Spleen (tissue), 11 donors: ENCODE results near the gene IRAK1. TPM values are rescaled to one million over a fixed set of nuclear protein-coding genes. Genes with fewer than 3 reads are reported as not detected.
A peak's percentile ranks its signal among the peaks of the same experiment; 100 is the strongest.

Experiments used
- DNase-seq: peaks from one replicate; pipeline ENCODE4 v3.0.0-alpha.2; 2020
- H3K27ac ChIP-seq, 8 donors: fragments of 200-600 bp; sonication (generic) in 7 of 8; 1 replicate in 4 of 8; 2 replicates in 4 of 8; pipeline versions ENCODE4 v1.5.0 to v1.8.0; 2016 to 2021; ENCODE audit warnings: inconsistent platforms in 4 of 8, mild to moderate bottlenecking in 4 of 8, moderate library complexity in 1 of 8
- H3K27me3 ChIP-seq, 7 donors: fragments of 200-600 bp; sonication (generic) in 6 of 7; replicated peaks in 1 of 7; 1 replicate in 4 of 7; 2 replicates in 3 of 7; pipeline versions ENCODE4 v1.5.0 to v1.8.0; 2016 to 2021; ENCODE audit warnings: inconsistent platforms in 3 of 7, mild to moderate bottlenecking in 1 of 7
- H3K36me3 ChIP-seq, 6 donors: fragments of 200-600 bp; sonication (generic) in 5 of 6; 1 replicate in 4 of 6; 2 replicates in 2 of 6; pipeline versions ENCODE4 v1.5.0 to v1.8.0; 2016 to 2021; ENCODE audit warnings: inconsistent platforms in 2 of 6
- H3K4me1 ChIP-seq, 6 donors: fragments of 200-600 bp; sonication (generic) in 5 of 6; 1 replicate in 3 of 6; 2 replicates in 3 of 6; pipeline versions ENCODE4 v1.5.0 to v1.8.0; 2016 to 2021; ENCODE audit warnings: inconsistent platforms in 3 of 6
- H3K4me3 ChIP-seq, 8 donors: fragments of 200-600 bp; sonication (generic) in 7 of 8; 1 replicate in 4 of 8; 2 replicates in 4 of 8; pipeline versions ENCODE4 v1.5.0 to v1.8.0; 2016 to 2021; ENCODE audit warnings: inconsistent platforms in 4 of 8, mild to moderate bottlenecking in 4 of 8, moderate library complexity in 2 of 8
- H3K9me3 ChIP-seq, 8 donors: fragments of 200-600 bp; sonication (generic) in 7 of 8; 1 replicate in 4 of 8; 2 replicates in 4 of 8; pipeline versions ENCODE4 v1.5.0 to v1.8.0; 2016 to 2021; ENCODE audit warnings: inconsistent platforms in 4 of 8
- CTCF ChIP-seq, 11 experiments: fragments of 200-600 bp in 7 of 11; fragments of 450-650 bp in 4 of 11; sonication (generic) in 4 of 11; IDR thresholded peaks in 8 of 11; conservative IDR thresholded peaks in 3 of 11; 1 replicate in 7 of 11; 2 replicates in 4 of 11; pipeline versions ENCODE4 v1.4.0 to v1.8.0; 2016 to 2021; ENCODE audit warnings: antibody characterized with exemption in 11 of 11, inconsistent platforms in 4 of 11, mild to moderate bottlenecking in 1 of 11
- POLR2A ChIP-seq, 3 donors: fragments of 450-650 bp; IDR thresholded peaks; one replicate each; pipeline ENCODE4 v1.5.1; 2017; ENCODE audit warnings: antibody characterized with exemption in 3 of 3, mild to moderate bottlenecking in 1 of 3
- POLR2AphosphoS5 ChIP-seq, 3 donors: sonication (generic); formaldehyde crosslinking; IDR thresholded peaks; one replicate each; pipeline ENCODE4 v1.5.1; 2017; ENCODE audit warnings: antibody characterized with exemption in 3 of 3
- WGBS, 5 donors: extraction: QIAGEN DNeasy Blood & Tissue Kit in 3 of 5; methylation state at CpG; one replicate each; pipeline versions ENCODE4 v1.1.5 to v1.1.7; 2013 to 2018; 5-methylcytosine and 5-hydroxymethylcytosine counted together
- intact Hi-C: fragments of 100-400 bp; cut with DNase I; formaldehyde crosslinking; loops from one replicate; pipeline ENCODE4 v1.15.0; 2023; ENCODE audit warnings: low total_unique reads
- polyA plus RNA-seq, 3 donors: library from polyadenylated mRNA; stranded (reverse); fragments of 200-250 nt; gene quantifications; one replicate each; pipeline ENCODE4 v1.2.1, GENCODE V29; 2013
- total RNA-seq, 7 donors: library from RNA; depleted of rRNA in 3 of 7; stranded (reverse); fragments of >200 nt in 3 of 7; fragmentation: NEBNext Ultra II Directional in 4 of 7; extraction: Animal tissue kit (Norgen Biotek cat#: 25700) in 4 of 7; gene quantifications; one replicate each; pipeline versions ENCODE4 v1.1.0 to v1.2.1, GENCODE V29; 2016 to 2021
- donor health status: healthy with polysubstance abuse.
- donor health status: DM: no; HTN: no; CAD: no; lungs with moderate emphysema.
- donor health status: DM: no; HTN: no; CAD: no.
- donor health status: Bipolar disorder and iron deficiency.
- donor health status: healthy.
- donor health status: DM: no; HTN: no; CAD: no.
- donor health status: DM: yes; HTN: yes; CAD: no.

Gene IRAK1
- total and polyA plus RNA-seq, 10 donors: 46.4 to 118 (median 90.0) TPM

GRCh38 chrX:153967536-153968224 is 52.0 kb downstream of the IRAK1 start:
- peak overlapping the region; percentile 65 to 100 (median 98) for H3K27ac ChIP-seq
- DNase-seq: no peak
- peak; percentile 18 to 66 (median 60) for TF ChIP-seq POLR2AphosphoS5 (IDR thresholded peaks at IDR 0.05)
- TF ChIP-seq CTCF (IDR thresholded peaks at IDR 0.05 in 8 of 11, conservative IDR thresholded peaks at IDR 0.05 in 3 of 11): no peak
- TF ChIP-seq POLR2A (IDR thresholded peaks at IDR 0.05): no peak
- H3K4me3 ChIP-seq: peak overlapping the region in 5 of 8 donors; percentile 13 to 97 (median 74)
- 6 to 49% (median 19%) methylated on average over 6 to 16 of the region's 16 CpGs for WGBS, 5 donors
- intact Hi-C loops: no loop called here
- H3K36me3 ChIP-seq: peaks cover 0 to 23% (median 16%) of the 10 kb centered on the region in 6 donors
- peaks cover 20 to 68% (median 50%) of the 10 kb centered on the region in 6 donors for H3K4me1 ChIP-seq
- no peaks in the 10 kb centered on the region for H3K27me3 ChIP-seq
- H3K9me3 ChIP-seq: no peaks in the 10 kb centered on the region

GRCh38 chrX:153966841-153967535 is 52.7 kb downstream of the IRAK1 start:
- peak overlapping the region; percentile 57 to 100 (median 98) for H3K27ac ChIP-seq
- WGBS, 5 donors: 53 to 75% (median 60%) methylated on average over 2 to 14 of the region's 14 CpGs
- H3K4me1 ChIP-seq: peaks cover 20 to 68% (median 50%) of the 10 kb centered on the region in 6 donors
- TF ChIP-seq CTCF (IDR thresholded peaks at IDR 0.05 in 8 of 11, conservative IDR thresholded peaks at IDR 0.05 in 3 of 11) (no peak), POLR2AphosphoS5 (IDR thresholded peaks at IDR 0.05) (no peak), POLR2A (IDR thresholded peaks at IDR 0.05) (no peak)
- H3K36me3 ChIP-seq: peaks cover 0 to 30% (median 23%) of the 10 kb centered on the region in 6 donors
- H3K4me3 ChIP-seq: peak overlapping the region in 5 of 8 donors; percentile 13 to 97 (median 74)
- no peak for DNase-seq
- no peaks in the 10 kb centered on the region for H3K9me3 ChIP-seq
- intact Hi-C loops: no loop called here
- no peaks in the 10 kb centered on the region for H3K27me3 ChIP-seq

GRCh38 chrX:153966283-153966688 is 53.4 kb downstream of the IRAK1 start:
- Histone ChIP-seq H3K4me1 (peaks cover 20 to 68% (median 50%) of the 10 kb centered on the region in 6 donors), H3K27ac (peak overlapping the region in 7 of 8 donors; percentile 65 to 100 (median 99)), H3K27me3 (no peaks in the 10 kb centered on the region), H3K9me3 (no peaks in the 10 kb centered on the region), H3K4me3 (peak overlapping the region in 1 of 8 donors; percentile 95), H3K36me3 (peaks cover 0 to 37% (median 30%) of the 10 kb centered on the region in 6 donors)
- WGBS, 5 donors: 63 to 79% (median 74%) methylated on average over 6 to 15 of the region's 15 CpGs
- intact Hi-C loops: no loop called here
- DNase-seq: no peak
- TF ChIP-seq POLR2A (IDR thresholded peaks at IDR 0.05) (no peak), POLR2AphosphoS5 (IDR thresholded peaks at IDR 0.05) (no peak), CTCF (IDR thresholded peaks at IDR 0.05 in 8 of 11, conservative IDR thresholded peaks at IDR 0.05 in 3 of 11) (no peak)

GRCh38 chrX:153965406-153965805 is 54.3 kb downstream of the IRAK1 start:
- Histone ChIP-seq H3K27ac (peak overlapping the region in 4 of 8 donors; percentile 98 to 99 (median 99)), H3K36me3 (peaks cover 0 to 45% (median 39%) of the 10 kb centered on the region in 6 donors), H3K4me3 (no peak overlapping the region), H3K4me1 (peaks cover 20 to 68% (median 50%) of the 10 kb centered on the region in 6 donors), H3K27me3 (no peaks in the 10 kb centered on the region), H3K9me3 (no peaks in the 10 kb centered on the region)
- intact Hi-C loops: no loop called here
- WGBS, 5 donors: 40 to 76% (median 64%) methylated on average over 2 to 5 of the region's 5 CpGs
- DNase-seq: no peak
- no peak for TF ChIP-seq POLR2A (IDR thresholded peaks at IDR 0.05)
